CD4-positive, alpha-beta T cell (primary cell): ENCODE results near the gene CCDC3. TPM values are rescaled to one million over a fixed set of nuclear protein-coding genes. Genes with fewer than 3 reads are reported as not detected.

ENCODE experiments used
- ATAC-seq: fragments of 200-7000 bp; cut with Tn5 transposase; one replicate; pipeline ENCODE4 v1.10.0; 2022; ENCODE audit warnings: mild to moderate bottlenecking; ENCODE audit not compliant: poor library complexity
- CTCF ChIA-PET: fragments of 350-600 bp; sonication (Branson Sonifier 250); formaldehyde crosslinking; loops from one replicate; lab custom pipeline; 2021; ENCODE audit warnings: antibody characterized with exemption, inconsistent platforms; lab: Charles Lee
- POLR2A ChIA-PET: fragments of 350-600 bp; sonication (Branson Sonifier 250); formaldehyde crosslinking; loops from one replicate; lab custom pipeline; 2021; ENCODE audit warnings: antibody characterized with exemption, inconsistent platforms; lab: Charles Lee
- DNase-seq, 14 experiments: peaks; one replicate each; pipeline ENCODE4 v3.0.0-alpha.2; 2013 to 2020; ENCODE audit warnings: mixed read lengths in 2 of 14
- H3K27ac ChIP-seq, 2 donors: one replicate each; pipeline versions ENCODE4 v1.5.1 to v1.7.0; 2013; ENCODE audit warnings: low read length in 2 of 2, low read depth in 1 of 2, mild to moderate bottlenecking in 1 of 2
- H3K27me3 ChIP-seq, 2 experiments: 1 replicate in 1 of 2; 2 replicates in 1 of 2; pipeline versions ENCODE4 v1.6.1 to v1.7.0; 2013; ENCODE audit warnings: low read length in 2 of 2, control low read depth in 1 of 2, mild to moderate bottlenecking in 1 of 2, moderate library complexity in 1 of 2; ENCODE audit not compliant: insufficient read depth in 2 of 2, control insufficient read depth in 1 of 2
- H3K36me3 ChIP-seq: one replicate; pipeline ENCODE4 v1.6.1; 2013; ENCODE audit warnings: low read length, control low read depth; ENCODE audit not compliant: insufficient read depth
- H3K4me1 ChIP-seq: one replicate; pipeline ENCODE4 v1.6.1; 2013; ENCODE audit warnings: low read length, control low read depth; ENCODE audit not compliant: insufficient read depth
- H3K4me3 ChIP-seq: one replicate; pipeline ENCODE4 v1.5.1; 2013; ENCODE audit warnings: mild to moderate bottlenecking, low read length, moderate library complexity
- H3K9me3 ChIP-seq, 2 experiments: 1 replicate in 1 of 2; 2 replicates in 1 of 2; pipeline versions ENCODE4 v1.6.1 to v1.7.0; 2013; ENCODE audit warnings: low read length in 2 of 2, mild to moderate bottlenecking in 2 of 2, control low read depth in 1 of 2, moderate library complexity in 1 of 2; ENCODE audit not compliant: control insufficient read depth in 1 of 2, insufficient read depth in 1 of 2
- H3K27ac Mint-ChIP-seq: one replicate; pipeline ENCODE4 v1.8.0; 2020; ENCODE audit warnings: mixed read lengths
- H3K27me3 Mint-ChIP-seq: one replicate; pipeline ENCODE4 v1.8.0; 2021; ENCODE audit warnings: mixed read lengths
- H3K36me3 Mint-ChIP-seq: one replicate; pipeline ENCODE4 v1.8.0; 2021; ENCODE audit warnings: low read depth, mixed read lengths
- H3K4me1 Mint-ChIP-seq: one replicate; pipeline ENCODE4 v1.8.0; 2021; ENCODE audit warnings: low read depth, mixed read lengths
- H3K4me3 Mint-ChIP-seq: one replicate; pipeline ENCODE4 v1.8.0; 2020; ENCODE audit warnings: mild to moderate bottlenecking, mixed read lengths
- H3K9me3 Mint-ChIP-seq: one replicate; pipeline ENCODE4 v1.8.0; 2020; ENCODE audit warnings: mixed read lengths
- CTCF ChIP-seq: fragments of 200-600 bp; IDR thresholded peaks from one replicate; pipeline ENCODE4 v1.8.0; 2022; ENCODE audit warnings: antibody characterized with exemption, mild to moderate bottlenecking
- intact Hi-C, 2 experiments: fragments of 100-400 bp; cut with DNase I in 1 of 2; cut with micrococcal nuclease in 1 of 2; formaldehyde crosslinking; loops; one replicate each; pipeline versions ENCODE4 v1.15.1 to v1.9.0; 2023 to 2025; cut with DNase I, micrococcal nuclease
- total RNA-seq, 174 experiments: library from RNA in 2 of 174; stranded (reverse) in 2 of 174; gene quantifications; one replicate each; pipeline ENCODE4 v1.2.3 and lab custom pipeline; 2021 to 2026

Gene CCDC3
- total RNA-seq, 2 experiments from 2014 or later = 0.08 TPM; not detected in 1

- no peaks in the 10 kb centered on the region for H3K4me1 Mint-ChIP-seq
- H3K27ac ChIP-seq = no peak overlapping the region
- H3K4me3 Mint-ChIP-seq = no peak overlapping the region
- H3K9me3 ChIP-seq = no peaks in the 10 kb centered on the region
- no peaks in the 10 kb centered on the region for H3K4me1 ChIP-seq
- no peaks in the 10 kb centered on the region for H3K36me3 ChIP-seq
- ATAC-seq = no peak
- H3K9me3 Mint-ChIP-seq = no peaks in the 10 kb centered on the region
- CTCF ChIA-PET = no interaction called here
- no peaks in the 10 kb centered on the region for H3K36me3 Mint-ChIP-seq
- H3K27me3 Mint-ChIP-seq = peaks cover 42% of the 10 kb centered on the region
- peaks cover 2 to 18% of the 10 kb centered on the region in 2 experiments for H3K27me3 ChIP-seq
- TF ChIP-seq CTCF = no peak
- no peak overlapping the region for H3K27ac Mint-ChIP-seq
- intact Hi-C loops = no loop called here
- H3K4me3 ChIP-seq = no peak overlapping the region
- no peak for DNase-seq
- POLR2A ChIA-PET = no interaction called here
These were observed 26.9 kb downstream of the CCDC3 start for GRCh38 chr10:12974491-12975199.

- intact Hi-C loops = no loop called here
- Histone ChIP-seq H3K36me3 (no peaks in the 10 kb centered on the region), H3K4me3 (no peak overlapping the region), H3K27ac (no peak overlapping the region), H3K9me3 (no peaks in the 10 kb centered on the region), H3K27me3 (peaks cover 2 to 12% of the 10 kb centered on the region in 2 experiments), H3K4me1 (no peaks in the 10 kb centered on the region)
- TF ChIP-seq CTCF = no peak
- CTCF ChIA-PET = no interaction called here
- Mint-ChIP-seq H3K4me1 (no peaks in the 10 kb centered on the region), H3K27me3 (peaks cover 40% of the 10 kb centered on the region), H3K36me3 (no peaks in the 10 kb centered on the region), H3K4me3 (no peak overlapping the region), H3K9me3 (no peaks in the 10 kb centered on the region), H3K27ac (no peak overlapping the region)
- DNase-seq = no peak
- no peak for ATAC-seq
- POLR2A ChIA-PET = no interaction called here
These were observed 27.4 kb downstream of the CCDC3 start for GRCh38 chr10:12974078-12974477.

GRCh38 chr10:12973149-12973718, 28.3 kb downstream of the CCDC3 start:
- H3K27ac Mint-ChIP-seq = no peak overlapping the region
- CTCF ChIA-PET = no interaction called here
- DNase-seq = no peak

More at GRCh38 chr10:12973149-12973718, 28.3 kb downstream of the CCDC3 start:
- POLR2A ChIA-PET = no interaction called here
- H3K4me1 Mint-ChIP-seq = no peaks in the 10 kb centered on the region
- no peak overlapping the region for H3K4me3 Mint-ChIP-seq
- Histone ChIP-seq H3K36me3 (no peaks in the 10 kb centered on the region), H3K4me1 (no peaks in the 10 kb centered on the region), H3K9me3 (peaks cover 0 to 2% of the 10 kb centered on the region in 2 experiments), H3K27ac (no peak overlapping the region), H3K4me3 (no peak overlapping the region), H3K27me3 (peaks cover 0 to 11% of the 10 kb centered on the region in 2 experiments)
- TF ChIP-seq CTCF = no peak
- H3K9me3 Mint-ChIP-seq = peaks cover 2% of the 10 kb centered on the region
- intact Hi-C loops = no loop called here
- peaks cover 34% of the 10 kb centered on the region for H3K27me3 Mint-ChIP-seq
- H3K36me3 Mint-ChIP-seq = no peaks in the 10 kb centered on the region
- ATAC-seq = no peak
